Activated CD4-positive, alpha-beta T cell treated with anti-CD3 and anti-CD28 coated beads for 4 hours (primary cell): ENCODE measurements around the gene ATP2C2.
"Not testable (repeated sequence)": the region's sequence is repeated elsewhere in the genome, so short reads cannot be mapped to it uniquely, and the experiment has no call there.

ENCODE experiments used
- DNase-seq, 2 donors: peaks; one replicate each; pipeline ENCODE4 v3.0.0-alpha.2; 2020

ATP2C2 gene

GRCh38 chr16:84368308-84368996 lies at the start of gene ATP2C2:
ATP2C2 (plus strand) TSS chr16:84368538; CDS start chr16:84368616, 78 bp downstream.
- no peak for DNase-seq

- no peak for DNase-seq
Observed at GRCh38 chr16:84319146-84319760, 49.1 kb upstream of the ATP2C2 start.

GRCh38 chr16:84320511-84320910 lies 47.8 kb upstream of the ATP2C2 start:
- DNase-seq: no peak

GRCh38 chr16:84321932-84322331 lies 46.4 kb upstream of the ATP2C2 start:
- no peak for DNase-seq

- no peak for DNase-seq
Observed at GRCh38 chr16:84322749-84323148, 45.6 kb upstream of the ATP2C2 start.

- no peak for DNase-seq
Observed at GRCh38 chr16:84323606-84324005, 44.7 kb upstream of the ATP2C2 start.

GRCh38 chr16:84324434-84325262 lies 43.7 kb upstream of the ATP2C2 start:
- DNase-seq: no peak

- no peak for DNase-seq
Observed at GRCh38 chr16:84326545-84326944, 41.8 kb upstream of the ATP2C2 start.

GRCh38 chr16:84327926-84328505 lies 40.3 kb upstream of the ATP2C2 start:
- DNase-seq: no peak

- DNase-seq: no peak
Observed at GRCh38 chr16:84329016-84329415, 39.3 kb upstream of the ATP2C2 start.

- DNase-seq: no peak
Observed at GRCh38 chr16:84329843-84330684, 38.3 kb upstream of the ATP2C2 start.

- DNase-seq: no peak
Observed at GRCh38 chr16:84330685-84331050, 37.7 kb upstream of the ATP2C2 start.

GRCh38 chr16:84331998-84332780 lies 36.1 kb upstream of the ATP2C2 start:
- DNase-seq: no peak

GRCh38 chr16:84332975-84333684 lies 35.2 kb upstream of the ATP2C2 start:
- DNase-seq: no peak

- no peak for DNase-seq
Observed at GRCh38 chr16:84334058-84334457, 34.3 kb upstream of the ATP2C2 start.

- no peak for DNase-seq
Observed at GRCh38 chr16:84334482-84334881, 33.9 kb upstream of the ATP2C2 start.

GRCh38 chr16:84337236-84337635 lies 31.1 kb upstream of the ATP2C2 start:
- DNase-seq: not testable (repeated sequence)

GRCh38 chr16:84339311-84339710 lies 29.0 kb upstream of the ATP2C2 start:
- no peak for DNase-seq

- no peak for DNase-seq
Observed at GRCh38 chr16:84339766-84340165, 28.6 kb upstream of the ATP2C2 start.

- DNase-seq: no peak
Observed at GRCh38 chr16:84340325-84341040, 27.9 kb upstream of the ATP2C2 start.
